ENCODE measurements around the gene DNMBP.

DNA sequence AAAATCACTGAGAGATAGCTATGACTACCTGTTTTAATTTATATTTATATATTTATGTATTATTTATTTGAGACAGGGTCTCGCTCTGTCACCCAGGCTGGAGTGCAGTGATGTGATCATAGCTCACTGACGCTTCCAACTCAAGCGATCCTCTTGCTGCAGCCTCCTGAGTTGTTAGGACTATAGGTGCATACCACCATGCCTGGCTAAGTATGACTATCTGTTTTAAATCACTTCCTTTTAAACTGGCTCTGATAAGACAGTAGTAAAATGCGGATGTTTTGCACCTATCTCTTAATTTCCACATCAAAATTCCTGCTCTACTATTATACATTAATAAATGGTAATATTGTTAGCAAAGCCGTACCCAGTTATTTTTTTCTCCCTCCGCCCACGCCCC is 41.8 kb downstream of the DNMBP start:
- TF ChIP-seq, protein P1, sequence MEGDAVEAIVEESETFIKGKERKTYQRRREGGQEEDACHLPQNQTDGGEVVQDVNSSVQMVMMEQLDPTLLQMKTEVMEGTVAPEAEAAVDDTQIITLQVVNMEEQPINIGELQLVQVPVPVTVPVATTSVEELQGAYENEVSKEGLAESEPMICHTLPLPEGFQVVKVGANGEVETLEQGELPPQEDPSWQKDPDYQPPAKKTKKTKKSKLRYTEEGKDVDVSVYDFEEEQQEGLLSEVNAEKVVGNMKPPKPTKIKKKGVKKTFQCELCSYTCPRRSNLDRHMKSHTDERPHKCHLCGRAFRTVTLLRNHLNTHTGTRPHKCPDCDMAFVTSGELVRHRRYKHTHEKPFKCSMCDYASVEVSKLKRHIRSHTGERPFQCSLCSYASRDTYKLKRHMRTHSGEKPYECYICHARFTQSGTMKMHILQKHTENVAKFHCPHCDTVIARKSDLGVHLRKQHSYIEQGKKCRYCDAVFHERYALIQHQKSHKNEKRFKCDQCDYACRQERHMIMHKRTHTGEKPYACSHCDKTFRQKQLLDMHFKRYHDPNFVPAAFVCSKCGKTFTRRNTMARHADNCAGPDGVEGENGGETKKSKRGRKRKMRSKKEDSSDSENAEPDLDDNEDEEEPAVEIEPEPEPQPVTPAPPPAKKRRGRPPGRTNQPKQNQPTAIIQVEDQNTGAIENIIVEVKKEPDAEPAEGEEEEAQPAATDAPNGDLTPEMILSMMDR (conservative IDR thresholded peaks at IDR 0.05): no peak
- TF ChIP-seq ZFX (IDR thresholded peaks at IDR 0.05): no peak
